Natural killer cell (primary cell): Measurements from ENCODE around the gene NPW. TPM values are rescaled to one million over a fixed set of nuclear protein-coding genes. Genes with fewer than 3 reads are reported as not detected.

Experiments used
- ATAC-seq, 3 donors: fragments of 150-1000 bp in 2 of 3; fragments of 200-7000 bp in 1 of 3; cut with Tn5 transposase; 1 replicate in 1 of 3; 2 replicates in 2 of 3; pipeline ENCODE4 v1.10.0; 2021; ENCODE audit warnings: mild to moderate bottlenecking in 2 of 3, moderate library complexity in 2 of 3
- DNase-seq, 2 donors: peaks; one replicate each; pipeline versions ENCODE4 v3.0.0 to v3.0.0-alpha.2; 2013 to 2021; ENCODE audit warnings: mixed read lengths in 1 of 2
- H3K27ac ChIP-seq: one replicate; pipeline ENCODE4 v1.5.1; 2013; ENCODE audit warnings: mild to moderate bottlenecking, low read length
- H3K27me3 ChIP-seq: one replicate; pipeline ENCODE4 v1.6.1; 2013; ENCODE audit warnings: low read length; ENCODE audit not compliant: control insufficient read depth, insufficient read depth
- H3K36me3 ChIP-seq: one replicate; pipeline ENCODE4 v1.6.1; 2013; ENCODE audit warnings: low read length; ENCODE audit not compliant: control insufficient read depth, insufficient read depth
- H3K4me1 ChIP-seq: one replicate; pipeline ENCODE4 v1.6.1; 2013; ENCODE audit warnings: low read length; ENCODE audit not compliant: control insufficient read depth, insufficient read depth
- H3K4me3 ChIP-seq: one replicate; pipeline ENCODE4 v1.5.1; 2013; ENCODE audit warnings: low read length
- H3K9me3 ChIP-seq: one replicate; pipeline ENCODE4 v1.6.1; 2013; ENCODE audit warnings: low read length; ENCODE audit not compliant: control insufficient read depth, insufficient read depth
- H3K27ac Mint-ChIP-seq, 2 donors: one replicate each; pipeline ENCODE4 v1.8.0; 2022; ENCODE audit warnings: mild to moderate bottlenecking in 2 of 2, mixed read lengths in 2 of 2, moderate library complexity in 1 of 2
- H3K27me3 Mint-ChIP-seq, 2 donors: one replicate each; pipeline ENCODE4 v1.8.0; 2022; ENCODE audit warnings: low read depth in 2 of 2, mixed read lengths in 2 of 2
- H3K36me3 Mint-ChIP-seq: one replicate; pipeline ENCODE4 v1.8.0; 2022; ENCODE audit warnings: mixed read lengths
- H3K4me1 Mint-ChIP-seq, 2 donors: one replicate each; pipeline ENCODE4 v1.8.0; 2022; ENCODE audit warnings: mixed read lengths in 2 of 2
- H3K4me3 Mint-ChIP-seq: one replicate; pipeline ENCODE4 v1.8.0; 2022; ENCODE audit warnings: mild to moderate bottlenecking, moderate library complexity, mixed read lengths
- H3K9me3 Mint-ChIP-seq, 2 donors: one replicate each; pipeline ENCODE4 v1.8.0; 2022; ENCODE audit warnings: mixed read lengths in 2 of 2
- CTCF ChIP-seq: fragments of 200-600 bp; IDR thresholded peaks from one replicate; pipeline ENCODE4 v1.8.0; 2022; ENCODE audit warnings: antibody characterized with exemption
- WGBS: methylation state at CpG from one replicate; pipeline ENCODE4 v1.1.7; 2013; ENCODE audit warnings: missing lambda C conversion rate; ENCODE audit not compliant: insufficient coverage; 5-methylcytosine and 5-hydroxymethylcytosine counted together
- intact Hi-C: fragments of 100-400 bp; cut with micrococcal nuclease; formaldehyde crosslinking; loops from one replicate; pipeline ENCODE4 v1.14.2; 2022
- total RNA-seq, 4 donors: library from RNA; stranded (reverse); fragments of 120-200 nt in 1 of 4; gene quantifications; one replicate each; pipeline versions ENCODE4 v1.2.3 to v1.2.4, GENCODE V29; 2013 to 2022

The NPW gene
- total RNA-seq, 3 donors from 2014 or later (not counting 1 experiment from before 2014, with no cell fraction given), result 0.80 TPM; not detected in 2

- Mint-ChIP-seq H3K27ac (no peak overlapping the region), H3K4me1 (no peaks in the 10 kb centered on the region), H3K4me3 (no peak overlapping the region), H3K36me3 (no peaks in the 10 kb centered on the region), H3K27me3 (no peaks in the 10 kb centered on the region), H3K9me3 (no peaks in the 10 kb centered on the region)
- ATAC-seq, result no peak
- no peak for TF ChIP-seq CTCF
- no peak for DNase-seq
- Histone ChIP-seq H3K36me3 (no peaks in the 10 kb centered on the region), H3K27me3 (no peaks in the 10 kb centered on the region), H3K4me3 (no peak overlapping the region), H3K27ac (no peak overlapping the region), H3K4me1 (peaks cover 6% of the 10 kb centered on the region), H3K9me3 (no peaks in the 10 kb centered on the region)
- intact Hi-C loops, result no loop called here
- WGBS, result 91% methylated on average over 15 of the region's 15 CpGs
These were observed 17.5 kb downstream of the NPW start for GRCh38 chr16:2037115-2037514.

GRCh38 chr16:2037647-2038381 lies 18.2 kb downstream of the NPW start:
- no peak overlapping the region for H3K4me3 ChIP-seq
- ATAC-seq (no peak), DNase-seq (no peak)
- no peaks in the 10 kb centered on the region for H3K9me3 ChIP-seq
- TF ChIP-seq CTCF, result no peak
- Mint-ChIP-seq H3K9me3 (no peaks in the 10 kb centered on the region), H3K36me3 (no peaks in the 10 kb centered on the region), H3K27me3 (no peaks in the 10 kb centered on the region), H3K4me3 (no peak overlapping the region), H3K27ac (no peak overlapping the region), H3K4me1 (no peaks in the 10 kb centered on the region)
- no peak overlapping the region for H3K27ac ChIP-seq
- intact Hi-C loops, result no loop called here
- H3K4me1 ChIP-seq, result peaks cover 6% of the 10 kb centered on the region
- no peaks in the 10 kb centered on the region for H3K36me3 ChIP-seq
- 88% methylated on average over 29 of the region's 29 CpGs for WGBS
- no peaks in the 10 kb centered on the region for H3K27me3 ChIP-seq

GRCh38 chr16:2038382-2039231 lies 19.0 kb downstream of the NPW start:
- WGBS, result 92% methylated on average over 39 of the region's 41 CpGs
- intact Hi-C loops, result no loop called here
- H3K27me3 ChIP-seq, result no peaks in the 10 kb centered on the region
- ATAC-seq (no peak), DNase-seq (no peak)
- no peak for TF ChIP-seq CTCF
- peaks cover 2% of the 10 kb centered on the region for H3K36me3 ChIP-seq
- Mint-ChIP-seq H3K4me3 (no peak overlapping the region), H3K27me3 (no peaks in the 10 kb centered on the region), H3K9me3 (no peaks in the 10 kb centered on the region), H3K4me1 (peaks cover 0 to 4% of the 10 kb centered on the region in 2 donors), H3K36me3 (no peaks in the 10 kb centered on the region), H3K27ac (no peak overlapping the region)
- no peaks in the 10 kb centered on the region for H3K9me3 ChIP-seq
- no peak overlapping the region for H3K27ac ChIP-seq
- no peak overlapping the region for H3K4me3 ChIP-seq
- H3K4me1 ChIP-seq, result peaks cover 10% of the 10 kb centered on the region
